ENCODE results near the gene APP.

Gene APP

DNA sequence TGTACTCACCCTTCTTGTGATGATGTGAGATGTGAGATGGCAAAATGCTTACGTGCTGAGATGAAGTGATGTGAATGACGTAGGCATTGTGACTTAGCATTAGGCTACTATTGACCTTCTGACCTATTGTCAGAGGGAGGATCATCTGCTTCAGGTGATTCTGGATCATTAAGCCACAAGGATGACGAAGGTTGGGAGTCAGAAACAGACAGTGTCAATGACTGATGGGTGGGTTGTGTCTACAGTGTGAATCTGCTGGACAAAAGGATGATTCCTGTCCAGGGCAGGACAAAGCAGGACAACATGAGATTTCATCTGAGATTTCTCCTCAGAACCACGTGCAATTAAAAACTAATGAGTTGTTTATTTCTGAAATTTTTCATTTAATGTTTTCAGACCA lies 306.8 kb downstream of the APP start:
- TF ChIP-seq, protein P1, sequence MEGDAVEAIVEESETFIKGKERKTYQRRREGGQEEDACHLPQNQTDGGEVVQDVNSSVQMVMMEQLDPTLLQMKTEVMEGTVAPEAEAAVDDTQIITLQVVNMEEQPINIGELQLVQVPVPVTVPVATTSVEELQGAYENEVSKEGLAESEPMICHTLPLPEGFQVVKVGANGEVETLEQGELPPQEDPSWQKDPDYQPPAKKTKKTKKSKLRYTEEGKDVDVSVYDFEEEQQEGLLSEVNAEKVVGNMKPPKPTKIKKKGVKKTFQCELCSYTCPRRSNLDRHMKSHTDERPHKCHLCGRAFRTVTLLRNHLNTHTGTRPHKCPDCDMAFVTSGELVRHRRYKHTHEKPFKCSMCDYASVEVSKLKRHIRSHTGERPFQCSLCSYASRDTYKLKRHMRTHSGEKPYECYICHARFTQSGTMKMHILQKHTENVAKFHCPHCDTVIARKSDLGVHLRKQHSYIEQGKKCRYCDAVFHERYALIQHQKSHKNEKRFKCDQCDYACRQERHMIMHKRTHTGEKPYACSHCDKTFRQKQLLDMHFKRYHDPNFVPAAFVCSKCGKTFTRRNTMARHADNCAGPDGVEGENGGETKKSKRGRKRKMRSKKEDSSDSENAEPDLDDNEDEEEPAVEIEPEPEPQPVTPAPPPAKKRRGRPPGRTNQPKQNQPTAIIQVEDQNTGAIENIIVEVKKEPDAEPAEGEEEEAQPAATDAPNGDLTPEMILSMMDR (IDR thresholded peaks at IDR 0.05; ENCODE audit: extremely low read depth, missing control alignments) = no peak
- DNase-seq (ENCODE audit: low spot score) = no peak

DNA sequence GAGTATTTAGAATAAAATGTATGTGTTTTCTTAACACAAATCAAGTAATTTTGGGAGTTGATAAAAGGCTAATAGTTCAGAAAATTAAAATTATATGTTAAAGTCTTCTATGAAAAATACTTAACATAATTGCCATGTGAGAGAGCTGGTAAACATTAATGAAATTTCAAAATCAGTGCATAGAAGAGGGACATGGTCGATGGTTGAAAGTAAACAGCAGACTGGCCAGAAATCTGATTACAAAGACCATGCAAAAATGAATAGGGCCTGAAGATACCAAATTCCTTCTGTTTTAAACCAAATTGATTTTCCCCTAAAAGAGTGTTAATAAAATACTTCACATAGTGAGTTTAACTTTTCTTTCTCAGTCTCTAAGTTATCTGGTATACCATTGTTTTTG lies 307.5 kb downstream of the APP start:
- TF ChIP-seq, protein P1 (IDR thresholded peaks at IDR 0.05; ENCODE audit: extremely low read depth, missing control alignments) = no peak
- DNase-seq (ENCODE audit: low spot score) = no peak

DNA sequence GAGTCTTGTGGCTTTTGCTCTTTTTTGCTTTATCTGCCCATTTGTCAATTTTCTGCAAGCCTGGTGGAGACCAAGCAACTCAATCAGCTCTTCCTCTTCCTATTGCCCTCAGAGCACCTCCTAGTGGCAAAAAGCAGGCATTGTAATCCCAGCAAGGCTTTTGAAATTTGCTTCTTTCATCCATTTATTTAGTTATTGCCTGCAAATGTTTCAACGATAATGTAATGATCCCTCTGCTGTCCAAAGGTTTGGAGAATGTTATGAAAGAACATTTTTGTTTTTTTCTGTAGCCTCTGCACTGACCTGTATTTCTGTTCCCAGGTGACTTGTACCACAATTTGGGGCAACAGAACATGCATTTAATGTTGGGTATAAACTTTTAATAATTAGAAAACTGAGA lies 308.0 kb downstream of the APP start:
- DNase-seq (ENCODE audit: low spot score) = peak; percentile 42
- TF ChIP-seq, protein P1 (IDR thresholded peaks at IDR 0.05; ENCODE audit: extremely low read depth, missing control alignments) = peak; percentile 63

DNA sequence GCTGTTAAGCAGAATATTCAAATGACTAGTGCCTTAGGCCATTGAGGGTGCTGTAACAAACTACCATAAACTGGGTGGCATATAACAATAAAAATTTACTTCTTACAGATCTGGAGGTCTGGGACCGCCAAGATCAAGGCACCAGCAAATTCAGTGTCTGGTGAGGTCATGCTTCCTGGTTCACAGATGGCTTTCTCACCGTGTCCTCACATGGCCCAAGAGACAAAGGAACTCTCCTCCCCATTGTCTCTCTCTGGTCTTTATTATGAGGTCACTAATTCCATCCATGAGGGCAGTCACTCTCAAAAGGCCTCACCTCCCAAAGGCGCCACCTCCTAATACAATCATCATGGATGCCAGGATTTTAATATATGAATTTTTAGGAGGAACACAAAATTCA lies 308.5 kb downstream of the APP start:
- TF ChIP-seq, protein P1 (IDR thresholded peaks at IDR 0.05; ENCODE audit: extremely low read depth, missing control alignments) = no peak
- DNase-seq (ENCODE audit: low spot score) = no peak

DNA sequence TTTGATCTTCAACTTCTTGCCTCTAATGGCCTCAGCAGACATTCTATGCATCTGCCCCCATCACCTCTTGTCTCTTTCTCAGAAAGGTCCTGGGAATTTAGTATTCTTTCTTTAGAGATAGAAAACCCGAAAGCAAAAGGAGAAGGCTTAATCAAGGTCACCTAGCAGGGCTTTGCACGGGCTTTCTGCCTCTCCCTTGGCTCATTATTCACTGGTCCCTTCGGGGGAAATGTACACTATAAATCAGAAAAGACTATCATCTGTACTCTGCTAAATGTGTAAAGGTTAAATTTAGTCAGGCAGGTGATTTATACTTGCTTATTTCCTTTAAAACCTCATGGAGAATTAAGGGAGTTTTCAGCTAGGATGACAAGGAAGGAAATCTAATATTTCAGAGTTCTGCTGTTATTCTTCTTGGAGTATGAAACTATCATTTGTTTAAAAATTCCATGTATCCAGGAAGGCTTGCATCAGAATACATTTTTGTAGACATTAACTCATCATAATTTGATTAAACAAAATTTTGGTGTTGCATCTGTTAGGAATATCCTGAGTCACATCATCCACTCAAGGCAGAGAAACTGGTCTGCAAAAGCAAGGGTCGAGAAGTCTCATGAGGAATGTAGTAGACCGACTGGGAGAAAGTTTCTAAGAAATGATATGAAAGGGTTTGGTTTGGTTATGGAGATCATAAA lies 311.2 kb downstream of the APP start:
- TF ChIP-seq, protein P1 (IDR thresholded peaks at IDR 0.05; ENCODE audit: extremely low read depth, missing control alignments) = no peak
- no peak for DNase-seq (ENCODE audit: low spot score)

DNA sequence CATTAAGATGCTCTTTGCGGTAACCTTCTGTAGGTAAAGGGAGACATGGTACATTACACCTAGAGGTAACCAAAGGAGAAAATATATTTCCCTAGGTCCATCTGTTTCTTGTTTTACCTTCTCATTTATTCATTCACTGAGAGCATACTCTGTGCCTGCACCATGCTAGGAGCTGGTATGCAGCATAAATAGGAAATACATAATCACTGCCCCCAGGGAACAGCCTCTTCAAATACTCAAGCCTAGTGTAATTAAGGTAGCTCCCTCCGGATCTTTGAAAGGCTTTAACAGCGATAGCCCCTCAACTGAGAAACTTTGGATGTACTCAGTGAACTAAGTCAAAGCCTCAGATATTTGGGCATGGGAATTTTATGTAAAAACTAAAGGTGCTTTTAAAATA lies 312.2 kb downstream of the APP start:
- TF ChIP-seq, protein P1 (IDR thresholded peaks at IDR 0.05; ENCODE audit: extremely low read depth, missing control alignments) = no peak
- no peak for DNase-seq (ENCODE audit: low spot score)

DNA sequence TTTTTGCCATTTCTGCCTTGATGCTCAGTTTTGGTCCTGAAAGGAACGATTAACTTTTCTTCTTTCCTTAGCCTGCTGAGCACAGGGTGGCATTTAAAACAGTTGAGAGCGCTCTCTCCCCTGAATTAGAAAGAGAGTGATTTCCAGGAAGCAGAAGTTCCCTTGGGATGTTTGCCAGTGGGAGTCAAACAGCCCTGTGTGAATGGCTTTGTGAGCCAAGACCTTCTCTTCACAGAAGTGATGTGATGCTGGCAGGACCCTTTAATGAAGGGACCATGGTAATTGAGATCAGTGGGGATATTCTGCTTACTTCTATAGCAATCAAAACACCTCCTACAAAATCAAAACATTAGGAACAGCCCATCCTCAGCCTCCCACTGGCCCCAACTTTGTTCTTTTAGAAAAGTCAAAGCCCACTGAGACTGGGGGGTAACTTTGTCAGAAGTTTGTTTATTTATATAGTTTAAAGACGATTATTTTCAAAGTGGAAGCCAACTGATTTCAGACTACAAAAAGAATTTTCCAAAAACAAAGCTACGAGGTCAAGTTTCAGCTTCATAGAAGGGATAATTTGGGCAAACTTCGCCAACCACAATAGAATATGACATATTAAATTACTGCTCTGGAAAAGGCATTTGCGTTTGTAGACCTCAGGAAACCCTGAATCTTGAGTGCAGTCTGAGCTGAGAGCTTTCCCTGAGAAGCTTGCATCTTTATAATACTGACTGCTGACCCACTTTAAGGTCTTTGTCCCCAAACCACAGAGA lies 313.1 kb downstream of the APP start:
- TF ChIP-seq, protein P1 (IDR thresholded peaks at IDR 0.05; ENCODE audit: extremely low read depth, missing control alignments) = no peak
- no peak for DNase-seq (ENCODE audit: low spot score)
